ENCODE measurements around the gene CDCA7L. TPM values are rescaled to one million over a fixed set of nuclear protein-coding genes. Genes with fewer than 3 reads are reported as not detected.
"Not testable (repeated sequence)": the region's sequence is repeated elsewhere in the genome, so short reads cannot be mapped to it uniquely, and the experiment has no call there.

Gene CDCA7L
- total RNA-seq, 6 donors from 2014 or later: 30.5 to 63.6 (median 39.1) TPM

DNA sequence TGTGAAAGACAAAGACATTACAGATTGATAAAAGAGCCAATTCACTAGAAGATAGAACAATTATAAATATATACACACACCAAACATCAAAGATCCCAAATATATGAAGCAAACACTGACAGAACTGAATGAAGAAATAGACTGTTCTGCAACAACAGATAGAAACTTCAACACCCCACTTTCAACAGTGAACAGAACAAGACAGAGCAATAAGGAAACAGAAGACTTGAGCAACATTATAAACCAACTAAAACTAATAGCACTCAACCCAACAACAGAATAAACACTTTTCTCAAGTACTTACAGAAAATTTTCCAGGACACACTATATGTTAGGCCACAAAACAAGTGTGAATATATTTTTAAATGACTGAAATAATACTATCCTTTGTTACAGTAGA, 10.9 kb downstream of the CDCA7L start:
- no peak overlapping the region for H3K4me3 ChIP-seq
- TF ChIP-seq POLR2A (IDR thresholded peaks at IDR 0.05): no peak
- peak in 1 of 4 donors; percentile 54 for TF ChIP-seq EP300 (IDR thresholded peaks at IDR 0.05)
- H3K27me3 ChIP-seq: no peaks in the 10 kb centered on the region
- no peaks in the 10 kb centered on the region for H3K36me3 ChIP-seq
- DNase-seq: no peak
- H3K4me1 ChIP-seq: peaks cover 0 to 20% (median 8%) of the 10 kb centered on the region in 4 donors
- H3K9me3 ChIP-seq: no peaks in the 10 kb centered on the region
- peak in 1 of 2 donors; percentile 36 for ATAC-seq (ENCODE audit: low FRiP score in 2 of 2)
- peak overlapping the region in 1 of 4 donors; percentile 30 for H3K27ac ChIP-seq

DNA sequence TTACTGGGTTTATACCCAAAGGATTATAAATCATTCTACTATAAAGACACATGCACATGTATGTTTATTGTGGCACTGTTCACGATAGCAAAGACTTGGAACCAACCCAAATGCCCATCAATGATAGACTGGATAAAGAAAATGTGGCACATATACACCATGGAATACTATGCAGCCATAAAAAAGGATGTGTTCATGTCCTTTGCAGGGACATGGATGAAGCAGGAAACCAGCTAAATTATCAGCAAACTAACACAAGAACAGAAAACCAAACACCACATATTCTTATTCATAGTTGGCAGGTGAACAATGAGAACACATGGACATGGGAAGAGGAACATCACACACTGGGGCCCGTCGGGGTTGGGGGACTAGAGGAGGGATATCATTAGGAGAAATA, 12.4 kb downstream of the CDCA7L start:
- H3K27me3 ChIP-seq; H3K27ac ChIP-seq; DNase-seq; H3K36me3 ChIP-seq; ATAC-seq (ENCODE audit: low FRiP score in 2 of 2); H3K4me3 ChIP-seq; H3K9me3 ChIP-seq; H3K4me1 ChIP-seq: not testable (repeated sequence)
- WGBS, 2 donors: 86 to 87% methylated on average over 3 of the region's 3 CpGs

DNA sequence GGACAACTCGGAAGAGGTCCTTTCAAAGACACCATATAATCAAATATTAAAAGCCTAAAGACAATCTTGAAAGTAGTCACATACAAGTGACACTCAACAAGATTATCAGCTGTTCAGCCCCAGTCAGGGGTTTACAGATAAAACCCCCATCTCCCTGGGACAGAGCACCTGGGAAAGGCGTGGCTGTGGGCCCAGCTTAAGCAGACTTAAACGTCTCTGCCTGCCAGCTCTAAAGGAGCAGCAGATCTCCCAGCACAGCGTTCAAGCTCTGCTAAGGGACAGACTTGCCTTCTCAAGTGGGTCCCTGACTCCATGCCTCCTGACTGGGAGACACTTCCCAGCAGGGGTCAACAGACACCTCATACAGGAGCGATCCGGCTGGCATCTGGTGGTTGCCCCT, 18.0 kb downstream of the CDCA7L start:
- no peaks in the 10 kb centered on the region for H3K9me3 ChIP-seq
- ATAC-seq (ENCODE audit: low FRiP score in 2 of 2) (no peak), DNase-seq (no peak)
- no peaks in the 10 kb centered on the region for H3K4me1 ChIP-seq
- H3K27me3 ChIP-seq: no peaks in the 10 kb centered on the region
- H3K4me3 ChIP-seq: no peak overlapping the region
- H3K36me3 ChIP-seq: no peaks in the 10 kb centered on the region
- no peak overlapping the region for H3K27ac ChIP-seq
- TF ChIP-seq POLR2AphosphoS5 (IDR thresholded peaks at IDR 0.05) (no peak), POLR2A (IDR thresholded peaks at IDR 0.05) (no peak), EP300 (IDR thresholded peaks at IDR 0.05) (no peak)
- TF ChIP-seq, protein P1, sequence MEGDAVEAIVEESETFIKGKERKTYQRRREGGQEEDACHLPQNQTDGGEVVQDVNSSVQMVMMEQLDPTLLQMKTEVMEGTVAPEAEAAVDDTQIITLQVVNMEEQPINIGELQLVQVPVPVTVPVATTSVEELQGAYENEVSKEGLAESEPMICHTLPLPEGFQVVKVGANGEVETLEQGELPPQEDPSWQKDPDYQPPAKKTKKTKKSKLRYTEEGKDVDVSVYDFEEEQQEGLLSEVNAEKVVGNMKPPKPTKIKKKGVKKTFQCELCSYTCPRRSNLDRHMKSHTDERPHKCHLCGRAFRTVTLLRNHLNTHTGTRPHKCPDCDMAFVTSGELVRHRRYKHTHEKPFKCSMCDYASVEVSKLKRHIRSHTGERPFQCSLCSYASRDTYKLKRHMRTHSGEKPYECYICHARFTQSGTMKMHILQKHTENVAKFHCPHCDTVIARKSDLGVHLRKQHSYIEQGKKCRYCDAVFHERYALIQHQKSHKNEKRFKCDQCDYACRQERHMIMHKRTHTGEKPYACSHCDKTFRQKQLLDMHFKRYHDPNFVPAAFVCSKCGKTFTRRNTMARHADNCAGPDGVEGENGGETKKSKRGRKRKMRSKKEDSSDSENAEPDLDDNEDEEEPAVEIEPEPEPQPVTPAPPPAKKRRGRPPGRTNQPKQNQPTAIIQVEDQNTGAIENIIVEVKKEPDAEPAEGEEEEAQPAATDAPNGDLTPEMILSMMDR (IDR thresholded peaks at IDR 0.05): no peak
- WGBS, 2 donors: 63 to 89% methylated on average over 5 to 6 of the region's 6 CpGs

DNA sequence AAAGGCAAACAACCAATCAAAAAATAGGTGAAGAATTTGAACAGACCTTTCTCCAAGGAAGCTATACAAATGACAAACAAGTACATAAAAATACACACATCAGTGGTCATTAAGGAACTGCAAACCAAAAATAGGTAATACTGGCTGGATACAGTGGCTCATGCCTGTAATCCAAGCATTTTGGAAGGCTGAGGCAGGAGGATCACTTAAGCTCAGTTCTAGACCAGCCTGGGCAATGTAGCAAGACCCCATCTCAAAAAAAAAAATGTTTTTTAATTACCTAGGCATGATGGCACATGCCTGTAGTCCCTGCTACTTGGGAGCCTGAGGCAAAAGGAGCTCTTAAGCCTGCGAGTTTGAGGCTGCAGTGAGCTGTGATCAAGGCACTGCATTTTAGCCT, 19.3 kb downstream of the CDCA7L start:
- no peaks in the 10 kb centered on the region for H3K9me3 ChIP-seq
- H3K27me3 ChIP-seq: no peaks in the 10 kb centered on the region
- DNase-seq (no peak), ATAC-seq (ENCODE audit: low FRiP score in 2 of 2) (no peak)
- H3K4me1 ChIP-seq: no peaks in the 10 kb centered on the region
- no peak overlapping the region for H3K4me3 ChIP-seq
- no peak for TF ChIP-seq POLR2AphosphoS5 (IDR thresholded peaks at IDR 0.05)
- TF ChIP-seq, protein P1 (IDR thresholded peaks at IDR 0.05): no peak
- no peak for TF ChIP-seq POLR2A (IDR thresholded peaks at IDR 0.05)
- no peak for TF ChIP-seq EP300 (IDR thresholded peaks at IDR 0.05)
- H3K27ac ChIP-seq: no peak overlapping the region
- WGBS, 2 donors: 92 to 100% methylated on average over 1 of the region's 1 CpG
- H3K36me3 ChIP-seq: no peaks in the 10 kb centered on the region

DNA sequence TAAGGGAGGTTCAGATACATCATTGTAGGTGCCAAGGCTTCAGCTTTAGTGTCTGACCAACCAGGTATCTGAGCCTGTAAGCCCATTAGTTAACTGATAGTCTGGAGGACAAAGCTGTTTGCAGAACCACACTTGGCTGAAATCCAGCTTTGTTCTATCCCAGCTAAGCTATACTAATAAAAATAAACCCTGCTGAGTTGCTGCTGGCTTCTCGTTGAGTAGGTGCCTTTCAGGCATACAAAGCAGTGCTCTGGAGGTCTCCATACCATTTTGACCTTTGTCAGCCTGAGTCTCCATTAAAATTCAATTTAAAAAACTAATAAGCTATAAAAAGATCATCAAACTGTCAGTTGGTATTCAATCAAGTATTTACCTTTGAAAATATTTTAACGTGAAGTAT, 22.0 kb downstream of the CDCA7L start:
- Histone ChIP-seq H3K27ac (no peak overlapping the region), H3K4me1 (no peaks in the 10 kb centered on the region), H3K9me3 (no peaks in the 10 kb centered on the region), H3K27me3 (no peaks in the 10 kb centered on the region), H3K36me3 (no peaks in the 10 kb centered on the region), H3K4me3 (no peak overlapping the region)
- TF ChIP-seq, protein P1 (IDR thresholded peaks at IDR 0.05): no peak
- no peak for TF ChIP-seq EP300 (IDR thresholded peaks at IDR 0.05)
- TF ChIP-seq POLR2A (IDR thresholded peaks at IDR 0.05): no peak
- no peak for TF ChIP-seq POLR2AphosphoS5 (IDR thresholded peaks at IDR 0.05)
- 55 to 64% methylated on average over 2 of the region's 2 CpGs for WGBS, 2 donors
- ATAC-seq (ENCODE audit: low FRiP score in 2 of 2): no peak
- no peak for DNase-seq

DNA sequence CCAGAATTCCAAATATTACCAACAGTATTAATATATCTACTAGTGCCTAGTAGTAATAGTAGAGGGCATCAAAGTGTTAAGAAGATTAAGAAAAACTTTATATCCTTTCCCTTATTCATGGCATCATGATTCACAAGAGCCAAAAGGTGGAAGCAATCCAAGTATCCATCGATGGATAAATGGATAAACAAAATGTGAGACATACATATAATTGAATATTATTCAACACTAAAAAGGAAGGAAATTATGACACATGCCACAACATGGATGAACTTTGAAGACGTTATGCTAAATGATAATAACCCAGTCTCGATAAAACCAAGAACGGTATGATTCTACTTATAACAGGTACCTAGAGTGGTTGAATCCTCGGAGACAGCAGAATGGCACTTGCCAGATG, 23.1 kb downstream of the CDCA7L start:
- Histone ChIP-seq H3K9me3 (no peaks in the 10 kb centered on the region), H3K27ac (no peak overlapping the region), H3K27me3 (no peaks in the 10 kb centered on the region), H3K4me3 (no peak overlapping the region), H3K4me1 (no peaks in the 10 kb centered on the region), H3K36me3 (no peaks in the 10 kb centered on the region)
- no peak for ATAC-seq (ENCODE audit: low FRiP score in 2 of 2)
- 70 to 80% methylated on average over 5 of the region's 5 CpGs for WGBS, 2 donors
- DNase-seq: no peak
- TF ChIP-seq EP300 (IDR thresholded peaks at IDR 0.05): no peak
- no peak for TF ChIP-seq POLR2AphosphoS5 (IDR thresholded peaks at IDR 0.05)
- TF ChIP-seq, protein P1 (IDR thresholded peaks at IDR 0.05): no peak
- TF ChIP-seq POLR2A (IDR thresholded peaks at IDR 0.05): no peak
